Neutrophil (primary cell): Measurements from ENCODE around the gene EBF3.

Experiments used
- H3K27ac ChIP-seq: fragments of 200-600 bp; sonication (generic); 2 replicates; pipeline ENCODE4 v1.5.1; 2016; ENCODE audit warnings: mild to moderate bottlenecking, moderate library complexity
- H3K27me3 ChIP-seq: fragments of 200-600 bp; sonication (generic); 2 replicates; pipeline ENCODE4 v1.6.0; 2016; ENCODE audit warnings: mild to moderate bottlenecking
- H3K36me3 ChIP-seq: fragments of 200-600 bp; sonication (generic); 2 replicates; pipeline ENCODE4 v1.5.1; 2017
- H3K4me1 ChIP-seq, 2 experiments: fragments of 200-600 bp in 1 of 2; sonication (generic) in 1 of 2; 1 replicate in 1 of 2; 2 replicates in 1 of 2; pipeline versions ENCODE4 v1.5.1 to v1.6.1; 2013 to 2016; ENCODE audit warnings: low read depth in 1 of 2, low read length in 1 of 2, mild to moderate bottlenecking in 1 of 2, moderate library complexity in 1 of 2; ENCODE audit not compliant: control insufficient read depth in 1 of 2, insufficient read depth in 1 of 2
- H3K4me3 ChIP-seq, 2 experiments: fragments of 200-600 bp in 1 of 2; sonication (generic) in 1 of 2; 1 replicate in 1 of 2; 2 replicates in 1 of 2; pipeline ENCODE4 v1.5.1; 2013 to 2016; ENCODE audit warnings: low read depth in 1 of 2, low read length in 1 of 2, mild to moderate bottlenecking in 1 of 2, moderate library complexity in 1 of 2
- H3K9me3 ChIP-seq: fragments of 200-600 bp; sonication (generic); 2 replicates; pipeline ENCODE4 v1.5.1; 2016
- CTCF ChIP-seq: fragments of 200-600 bp; sonication (generic); IDR thresholded peaks from 2 replicates; pipeline ENCODE4 v1.5.1; 2016; ENCODE audit warnings: antibody characterized with exemption

The EBF3 gene

GRCh38 chr10:129848696-129849451, 115.2 kb downstream of the EBF3 start:
- peaks cover 7% of the 10 kb centered on the region for H3K27me3 ChIP-seq
- H3K36me3 ChIP-seq = no peaks in the 10 kb centered on the region
- no peak overlapping the region for H3K4me3 ChIP-seq
- no peaks in the 10 kb centered on the region for H3K4me1 ChIP-seq
- H3K27ac ChIP-seq = no peak overlapping the region
- TF ChIP-seq CTCF = no peak
- no peaks in the 10 kb centered on the region for H3K9me3 ChIP-seq

GRCh38 chr10:129847741-129848483, 116.2 kb downstream of the EBF3 start:
- Histone ChIP-seq H3K9me3 (no peaks in the 10 kb centered on the region), H3K4me1 (no peaks in the 10 kb centered on the region), H3K27ac (no peak overlapping the region), H3K4me3 (no peak overlapping the region), H3K36me3 (no peaks in the 10 kb centered on the region), H3K27me3 (no peaks in the 10 kb centered on the region)
- no peak for TF ChIP-seq CTCF

- Histone ChIP-seq H3K9me3 (no peaks in the 10 kb centered on the region), H3K27ac (no peak overlapping the region), H3K36me3 (no peaks in the 10 kb centered on the region), H3K4me1 (no peaks in the 10 kb centered on the region), H3K27me3 (no peaks in the 10 kb centered on the region), H3K4me3 (no peak overlapping the region)
- TF ChIP-seq CTCF = no peak
Measured at GRCh38 chr10:129846991-129847391, 117.1 kb downstream of the EBF3 start.

GRCh38 chr10:129845111-129845753, 118.8 kb downstream of the EBF3 start:
- no peak for TF ChIP-seq CTCF
- no peak overlapping the region for H3K4me3 ChIP-seq
- H3K36me3 ChIP-seq = no peaks in the 10 kb centered on the region
- H3K4me1 ChIP-seq = no peaks in the 10 kb centered on the region
- no peak overlapping the region for H3K27ac ChIP-seq
- no peaks in the 10 kb centered on the region for H3K9me3 ChIP-seq
- no peaks in the 10 kb centered on the region for H3K27me3 ChIP-seq

GRCh38 chr10:129844216-129844766, 119.8 kb downstream of the EBF3 start:
- Histone ChIP-seq H3K27ac (no peak overlapping the region), H3K27me3 (no peaks in the 10 kb centered on the region), H3K36me3 (no peaks in the 10 kb centered on the region), H3K9me3 (no peaks in the 10 kb centered on the region), H3K4me3 (no peak overlapping the region), H3K4me1 (no peaks in the 10 kb centered on the region)
- TF ChIP-seq CTCF = no peak
